OCI-LY1 (cell line): ENCODE data around the gene MKNK1.

ENCODE experiments used
- EZH2 ChIP-seq: fragments of 200-600 bp; sonication (generic), shearing (Covaris generic); IDR thresholded peaks from 2 replicates; pipeline ENCODE4 v1.8.0; 2017; ENCODE audit warnings: borderline replicate concordance, mixed run types, mild to moderate bottlenecking, antibody characterized with exemption, low read length, moderate library complexity, mixed read lengths
- TF ChIP-seq, protein P1 (sequence below): fragments of 200-600 bp; sonication (generic), shearing (Covaris generic); IDR thresholded peaks from 2 replicates; pipeline ENCODE4 v1.5.1; 2017; ENCODE audit warnings: mild to moderate bottlenecking, antibody characterized with exemption, low read length, moderate library complexity, mixed read lengths

DNA sequence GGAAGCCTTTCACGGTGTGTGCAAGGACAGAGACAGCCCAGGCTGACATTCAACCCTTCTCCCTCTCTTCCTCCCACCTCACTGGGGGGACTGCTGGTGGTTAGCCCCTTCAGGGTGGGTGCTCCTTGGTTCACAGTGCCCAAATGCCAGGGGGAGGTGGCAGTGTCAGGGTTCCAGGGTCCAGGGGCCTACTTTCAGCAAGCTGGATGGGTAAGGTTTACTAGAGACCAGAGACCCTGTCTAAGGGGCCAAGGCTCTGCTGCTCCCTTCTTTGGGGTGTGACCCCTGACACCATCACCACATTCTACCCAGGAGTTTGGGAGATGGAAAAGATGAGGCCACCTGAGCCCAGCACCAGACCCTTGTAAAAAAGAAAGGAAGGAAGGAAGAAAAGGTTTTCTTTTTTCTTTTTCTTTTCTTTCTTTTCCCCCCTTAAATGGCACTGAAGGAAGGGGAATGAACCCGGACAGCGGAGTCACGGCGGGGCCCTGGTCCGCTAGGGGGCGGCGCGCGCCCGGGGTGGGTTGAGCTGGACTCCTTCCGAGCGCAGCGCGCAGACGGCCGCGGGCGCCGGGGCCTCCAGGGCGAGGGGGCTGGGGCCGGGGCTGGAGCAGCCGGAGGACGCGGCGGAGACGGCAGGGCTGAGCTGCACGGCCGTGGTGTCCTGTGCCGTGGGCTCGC lies 71.4 kb downstream of the MKNK1 start:
- no peak for TF ChIP-seq EZH2
- TF ChIP-seq, protein P1, sequence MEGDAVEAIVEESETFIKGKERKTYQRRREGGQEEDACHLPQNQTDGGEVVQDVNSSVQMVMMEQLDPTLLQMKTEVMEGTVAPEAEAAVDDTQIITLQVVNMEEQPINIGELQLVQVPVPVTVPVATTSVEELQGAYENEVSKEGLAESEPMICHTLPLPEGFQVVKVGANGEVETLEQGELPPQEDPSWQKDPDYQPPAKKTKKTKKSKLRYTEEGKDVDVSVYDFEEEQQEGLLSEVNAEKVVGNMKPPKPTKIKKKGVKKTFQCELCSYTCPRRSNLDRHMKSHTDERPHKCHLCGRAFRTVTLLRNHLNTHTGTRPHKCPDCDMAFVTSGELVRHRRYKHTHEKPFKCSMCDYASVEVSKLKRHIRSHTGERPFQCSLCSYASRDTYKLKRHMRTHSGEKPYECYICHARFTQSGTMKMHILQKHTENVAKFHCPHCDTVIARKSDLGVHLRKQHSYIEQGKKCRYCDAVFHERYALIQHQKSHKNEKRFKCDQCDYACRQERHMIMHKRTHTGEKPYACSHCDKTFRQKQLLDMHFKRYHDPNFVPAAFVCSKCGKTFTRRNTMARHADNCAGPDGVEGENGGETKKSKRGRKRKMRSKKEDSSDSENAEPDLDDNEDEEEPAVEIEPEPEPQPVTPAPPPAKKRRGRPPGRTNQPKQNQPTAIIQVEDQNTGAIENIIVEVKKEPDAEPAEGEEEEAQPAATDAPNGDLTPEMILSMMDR = peak; percentile 59
